ENCODE measurements around the gene NLRC5.
"Not testable (repeated sequence)": the region's sequence is repeated elsewhere in the genome, so short reads cannot be mapped to it uniquely, and the experiment has no call there.

NLRC5 gene

DNA sequence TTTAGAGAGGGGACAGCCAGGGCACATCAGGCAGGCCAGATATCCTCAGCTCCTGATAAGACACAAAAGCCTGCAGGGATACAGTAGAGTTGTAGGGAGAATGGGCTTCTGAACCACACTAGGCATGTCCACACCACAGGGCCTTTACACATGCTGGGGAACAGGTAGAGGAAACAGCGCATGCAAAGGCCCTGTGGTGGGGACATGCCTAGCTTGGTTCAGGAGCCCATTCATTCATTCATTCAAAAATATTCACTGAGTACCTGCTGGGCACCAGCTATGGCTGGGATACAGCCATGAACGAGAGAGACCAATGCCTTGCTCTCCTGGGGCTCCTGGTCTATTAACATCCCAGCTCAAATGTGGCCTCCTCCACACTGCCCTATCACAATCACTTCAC, 107.4 kb downstream of the NLRC5 start:
- TF ChIP-seq, protein P1, sequence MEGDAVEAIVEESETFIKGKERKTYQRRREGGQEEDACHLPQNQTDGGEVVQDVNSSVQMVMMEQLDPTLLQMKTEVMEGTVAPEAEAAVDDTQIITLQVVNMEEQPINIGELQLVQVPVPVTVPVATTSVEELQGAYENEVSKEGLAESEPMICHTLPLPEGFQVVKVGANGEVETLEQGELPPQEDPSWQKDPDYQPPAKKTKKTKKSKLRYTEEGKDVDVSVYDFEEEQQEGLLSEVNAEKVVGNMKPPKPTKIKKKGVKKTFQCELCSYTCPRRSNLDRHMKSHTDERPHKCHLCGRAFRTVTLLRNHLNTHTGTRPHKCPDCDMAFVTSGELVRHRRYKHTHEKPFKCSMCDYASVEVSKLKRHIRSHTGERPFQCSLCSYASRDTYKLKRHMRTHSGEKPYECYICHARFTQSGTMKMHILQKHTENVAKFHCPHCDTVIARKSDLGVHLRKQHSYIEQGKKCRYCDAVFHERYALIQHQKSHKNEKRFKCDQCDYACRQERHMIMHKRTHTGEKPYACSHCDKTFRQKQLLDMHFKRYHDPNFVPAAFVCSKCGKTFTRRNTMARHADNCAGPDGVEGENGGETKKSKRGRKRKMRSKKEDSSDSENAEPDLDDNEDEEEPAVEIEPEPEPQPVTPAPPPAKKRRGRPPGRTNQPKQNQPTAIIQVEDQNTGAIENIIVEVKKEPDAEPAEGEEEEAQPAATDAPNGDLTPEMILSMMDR (IDR thresholded peaks at IDR 0.05; ENCODE audit: insufficient read depth, low read length, missing control alignments): no peak
- no peak overlapping the region for H3K4me3 ChIP-seq (ENCODE audit: low read depth, low read length)
- ChIA-PET CTCF (interaction anchor here (0.7 to 15.1 kb wide), 4 partner anchors 10 to 69 kb away, joined by 3 to 183 read pairs (median 37); no protein-coding TSS in a partner anchor), POLR2A (no interaction called here)
- no peak for DNase-seq (ENCODE audit: low read depth, low spot score)

DNA sequence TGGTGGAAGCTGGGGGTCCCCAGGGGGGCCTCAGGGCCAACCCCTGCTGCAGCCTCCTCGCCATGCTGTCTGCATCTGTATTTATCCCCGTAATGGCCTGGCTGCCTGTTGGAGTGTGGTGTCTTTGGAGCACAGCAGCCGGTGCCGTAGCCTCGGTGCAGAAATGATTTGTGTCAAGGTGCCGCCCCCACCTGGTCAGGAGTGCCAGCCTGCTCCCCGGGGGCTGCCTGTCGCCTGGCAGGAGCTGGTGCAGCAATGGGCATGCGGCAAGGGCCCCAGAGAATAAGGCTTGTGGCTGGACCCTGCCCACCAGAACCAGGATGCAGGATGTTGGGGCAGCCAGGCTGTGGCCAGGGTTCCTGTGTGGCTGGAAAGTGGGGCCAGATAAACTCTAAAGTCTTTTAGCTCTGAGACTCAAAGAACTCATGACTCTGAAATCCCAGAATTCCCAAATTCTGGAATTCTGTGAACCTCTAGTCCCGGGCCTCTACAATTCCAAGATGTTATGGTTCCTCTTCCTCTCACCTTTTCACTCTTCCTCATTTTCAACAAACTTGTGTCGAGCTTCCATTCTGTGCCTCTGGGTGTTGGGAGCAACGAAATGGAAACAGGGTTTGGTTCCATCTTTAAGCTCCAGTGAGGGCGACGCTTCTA, 109.0 kb downstream of the NLRC5 start:
- H3K4me3 ChIP-seq (ENCODE audit: low read depth, low read length): no peak overlapping the region
- CTCF ChIA-PET: interaction anchor here (0.9 to 15.1 kb wide), 2 partner anchors 14 to 68 kb away, joined by 3 to 183 read pairs; no protein-coding TSS in a partner anchor

DNA sequence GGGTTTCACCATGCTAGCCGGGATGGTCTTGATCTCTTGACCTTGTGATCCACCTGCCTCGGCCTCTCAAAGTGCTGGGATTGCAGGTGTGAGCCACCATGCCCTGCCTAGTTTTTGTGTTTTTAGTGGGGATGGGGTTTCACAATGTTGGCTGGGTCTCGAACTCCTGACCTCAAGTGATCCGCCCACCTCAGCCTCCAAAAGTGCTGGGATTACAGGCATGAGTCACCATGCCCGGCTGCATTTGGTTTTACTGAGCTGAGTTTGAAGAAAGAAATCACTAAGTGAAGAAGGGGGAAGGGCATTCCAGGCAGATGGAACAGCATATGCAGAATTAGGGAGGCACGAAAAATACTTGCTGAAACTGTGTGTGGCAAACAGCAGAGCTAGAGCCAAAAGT, 110.6 kb downstream of the NLRC5 start:
- POLR2A ChIA-PET: interaction anchor here (0.7 kb wide), 1 partner anchor 134 kb away, joined by 3 read pairs; no protein-coding TSS in a partner anchor
- not testable (repeated sequence) for H3K4me3 ChIP-seq (ENCODE audit: low read depth, low read length)

More for the DNA sequence above, 109.0 kb downstream of the NLRC5 start:
- DNase-seq (ENCODE audit: low read depth, low spot score): no peak
- TF ChIP-seq, protein P1 (IDR thresholded peaks at IDR 0.05; ENCODE audit: insufficient read depth, low read length, missing control alignments): no peak
- POLR2A ChIA-PET: no interaction called here

DNA sequence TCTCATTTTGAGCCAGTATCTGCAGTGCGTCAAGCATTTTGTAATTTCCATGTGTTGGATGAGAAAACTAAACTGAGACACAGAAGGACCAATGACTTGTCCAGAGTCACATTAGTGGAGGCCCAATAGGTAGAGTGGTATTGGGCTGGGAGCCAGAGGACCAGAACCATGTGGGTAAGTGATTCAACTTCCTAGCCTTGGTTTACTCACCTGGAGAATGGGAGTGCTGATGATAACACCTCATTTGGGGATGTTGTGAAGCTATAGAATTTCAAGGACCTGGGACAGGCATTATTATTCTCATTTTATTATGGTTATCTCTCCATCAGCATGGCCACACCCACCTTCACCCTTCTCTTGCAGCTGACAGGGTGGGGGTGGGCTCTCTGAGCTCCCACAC, 111.1 kb downstream of the NLRC5 start:
- POLR2A ChIA-PET: interaction anchor here (0.7 kb wide), 1 partner anchor 134 kb away, joined by 3 read pairs; no protein-coding TSS in a partner anchor
- DNase-seq (ENCODE audit: low read depth, low spot score): no peak
- CTCF ChIA-PET: interaction anchor here (0.7 to 15.1 kb wide), 4 partner anchors 9 to 47 kb away, joined by 3 to 183 read pairs (median 17); partner anchors contain the start of gene CPNE2
- TF ChIP-seq, protein P1 (IDR thresholded peaks at IDR 0.05; ENCODE audit: insufficient read depth, low read length, missing control alignments): no peak
- H3K4me3 ChIP-seq (ENCODE audit: low read depth, low read length): no peak overlapping the region

More for the DNA sequence above, 110.6 kb downstream of the NLRC5 start:
- DNase-seq (ENCODE audit: low read depth, low spot score): not testable (repeated sequence)
- CTCF ChIA-PET: interaction anchor here (4.4 to 15.1 kb wide), 2 partner anchors 8 to 15 kb away, joined by 30 to 183 read pairs; partner anchors contain the start of gene CPNE2

DNA sequence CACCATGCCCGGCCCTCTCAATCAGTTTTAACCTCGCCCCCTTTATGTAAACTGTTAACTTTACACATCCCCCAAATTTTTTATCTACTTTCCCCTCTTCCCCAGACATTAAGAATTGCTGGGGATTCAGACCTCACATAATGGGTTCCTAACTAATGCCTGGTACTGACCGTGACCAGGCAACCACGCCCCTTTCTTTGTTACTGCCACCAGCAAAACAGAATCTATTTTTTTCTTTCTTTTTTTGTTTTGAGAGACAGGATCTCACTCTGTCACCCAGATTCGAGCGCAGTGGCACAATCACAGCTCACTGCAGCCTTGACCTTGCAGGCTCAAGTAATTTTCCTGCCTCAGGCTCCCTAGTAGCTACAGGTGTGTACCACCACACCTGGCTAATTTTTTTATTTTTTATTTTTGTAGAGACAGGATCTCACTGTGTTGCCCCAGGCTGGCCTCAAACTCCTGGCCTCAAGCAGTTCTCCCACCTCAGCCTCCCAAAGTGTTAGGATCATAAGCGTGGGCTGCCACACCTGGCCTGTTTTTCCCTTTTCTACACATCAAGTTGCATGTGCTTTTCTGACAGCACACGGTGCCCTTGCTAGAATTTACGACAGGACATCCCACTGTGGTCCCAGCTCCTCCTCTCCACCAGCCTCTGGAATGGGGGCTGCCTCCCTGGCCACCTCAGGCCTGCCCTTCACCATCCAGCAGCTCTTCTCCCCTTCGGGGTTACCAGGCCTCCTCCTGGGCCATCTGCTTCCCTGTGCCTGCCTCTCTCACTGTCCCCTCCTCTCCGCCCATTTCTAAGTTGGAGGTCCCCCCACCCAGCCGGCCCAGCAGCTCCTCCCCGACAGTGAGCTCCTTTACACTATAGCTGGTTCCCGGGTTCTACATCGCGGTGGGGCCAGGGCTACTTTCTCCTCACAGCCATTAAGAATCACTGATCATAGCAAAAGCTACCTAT, 113.8 kb downstream of the NLRC5 start:
- TF ChIP-seq, protein P1 (IDR thresholded peaks at IDR 0.05; ENCODE audit: insufficient read depth, low read length, missing control alignments): no peak
- no peak for DNase-seq (ENCODE audit: low read depth, low spot score)
- no peak overlapping the region for H3K4me3 ChIP-seq (ENCODE audit: low read depth, low read length)
- CTCF ChIA-PET: interaction anchor here (0.9 to 15.1 kb wide), 4 partner anchors 8 to 19 kb away, joined by 4 to 183 read pairs (median 18); partner anchors contain the start of gene CPNE2
- POLR2A ChIA-PET: no interaction called here

DNA sequence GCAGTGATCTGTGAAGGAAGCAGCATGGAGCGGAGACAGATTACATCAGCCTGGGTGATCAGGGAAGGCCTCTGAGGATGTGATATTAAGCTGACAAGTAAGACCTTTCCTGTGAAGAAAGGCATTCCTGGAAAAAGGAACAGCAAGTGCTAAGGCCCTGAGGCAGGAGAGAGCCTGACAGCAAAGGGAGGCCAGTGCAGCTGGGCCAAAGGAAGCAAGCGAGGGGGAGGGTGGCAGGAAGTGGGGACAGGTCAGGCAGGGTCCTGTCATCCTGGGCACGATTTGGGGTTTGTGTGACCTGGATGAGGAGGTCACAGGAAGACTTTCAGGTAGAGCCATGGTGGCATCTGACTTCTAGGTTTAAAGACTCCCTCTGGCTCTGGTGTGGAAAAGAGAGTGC, 115.3 kb downstream of the NLRC5 start:
- POLR2A ChIA-PET: no interaction called here

More for the DNA sequence above, 115.3 kb downstream of the NLRC5 start:
- DNase-seq (ENCODE audit: low read depth, low spot score): no peak
- CTCF ChIA-PET: interaction anchor here (0.9 to 15.1 kb wide), 3 partner anchors 12 to 38 kb away, joined by 3 to 183 read pairs (median 30); partner anchors contain the start of gene CPNE2
- TF ChIP-seq, protein P1 (IDR thresholded peaks at IDR 0.05; ENCODE audit: insufficient read depth, low read length, missing control alignments): no peak
- no peak overlapping the region for H3K4me3 ChIP-seq (ENCODE audit: low read depth, low read length)

Data from AG04449 (cell line).